Transverse colon (tissue), 4 donors: ENCODE measurements around the gene C16orf89.

Experiments used
- CTCF ChIP-seq, 5 experiments: fragments of 200-600 bp in 3 of 5; fragments of 450-650 bp in 2 of 5; sonication (generic) in 3 of 5; IDR thresholded peaks; 1 replicate in 2 of 5; 2 replicates in 3 of 5; pipeline ENCODE4 v1.5.1; 2016 to 2017; ENCODE audit warnings: antibody characterized with exemption in 5 of 5, inconsistent platforms in 3 of 5, mild to moderate bottlenecking in 2 of 5, moderate library complexity in 1 of 5
- EP300 ChIP-seq: sonication (generic); formaldehyde crosslinking; IDR thresholded peaks from one replicate; pipeline ENCODE4 v1.6.1; 2017; ENCODE audit warnings: antibody characterized with exemption, low read depth
- POLR2A ChIP-seq: fragments of 450-650 bp; IDR thresholded peaks from one replicate; pipeline ENCODE4 v1.6.1; 2016; ENCODE audit warnings: antibody characterized with exemption, mild to moderate bottlenecking, moderate library complexity
- POLR2AphosphoS5 ChIP-seq, 3 donors: sonication (generic); formaldehyde crosslinking; IDR thresholded peaks; one replicate each; pipeline ENCODE4 v1.6.1; 2016; ENCODE audit warnings: antibody characterized with exemption in 3 of 3

GRCh38 chr16:5071681-5072333 lies 6.1 kb upstream of the C16orf89 start, which contains the start of gene ALG1:
- TF ChIP-seq CTCF (IDR thresholded peaks at IDR 0.05) (no peak), POLR2AphosphoS5 (IDR thresholded peaks at IDR 0.05) (peak; percentile 90 to 94 (median 92)), EP300 (no peak), POLR2A (peak; percentile 82)
